Hepatocyte (in vitro differentiated cells): Measurements from ENCODE around the gene SLC39A11.

ENCODE experiments used
- EZH2 ChIP-seq: fragments of 200-600 bp; sonication (generic); IDR thresholded peaks from 2 replicates; pipeline ENCODE4 v1.6.1; 2016; ENCODE audit warnings: antibody characterized with exemption, mild to moderate bottlenecking, borderline replicate concordance
- EZH2phosphoT487 ChIP-seq: fragments of 200-600 bp; sonication (generic); IDR thresholded peaks from one replicate; pipeline ENCODE4 v1.6.1; 2018; ENCODE audit warnings: antibody characterized with exemption, mild to moderate bottlenecking, low read depth, moderate library complexity; ENCODE audit not compliant: unreplicated experiment, severe bottlenecking
- TF ChIP-seq, protein P1 (sequence below): fragments of 200-600 bp; sonication (generic); IDR thresholded peaks from 2 replicates; pipeline ENCODE4 v1.5.1; 2016; ENCODE audit warnings: antibody characterized with exemption, mild to moderate bottlenecking; ENCODE audit not compliant: poor library complexity

DNA sequence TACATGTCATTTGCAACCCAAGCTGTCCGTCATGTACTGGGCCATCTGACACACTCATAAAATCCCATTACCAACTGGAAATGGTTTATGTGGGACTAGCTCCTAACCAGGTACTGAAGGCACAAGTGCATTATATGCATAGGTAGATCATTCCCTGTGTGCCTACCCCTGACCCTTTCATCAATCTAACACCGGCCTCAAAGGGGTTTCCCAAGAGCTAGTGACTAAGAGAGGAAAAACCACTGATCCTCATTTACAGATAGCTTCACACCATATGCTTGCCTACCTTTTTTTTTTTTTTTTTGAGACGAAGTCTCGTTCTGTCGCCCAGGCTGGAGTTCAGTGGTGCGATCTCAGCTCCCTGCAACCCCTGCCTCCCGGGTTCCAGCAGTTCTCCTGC, 449.8 kb downstream of the SLC39A11 start:
- TF ChIP-seq, protein P1, sequence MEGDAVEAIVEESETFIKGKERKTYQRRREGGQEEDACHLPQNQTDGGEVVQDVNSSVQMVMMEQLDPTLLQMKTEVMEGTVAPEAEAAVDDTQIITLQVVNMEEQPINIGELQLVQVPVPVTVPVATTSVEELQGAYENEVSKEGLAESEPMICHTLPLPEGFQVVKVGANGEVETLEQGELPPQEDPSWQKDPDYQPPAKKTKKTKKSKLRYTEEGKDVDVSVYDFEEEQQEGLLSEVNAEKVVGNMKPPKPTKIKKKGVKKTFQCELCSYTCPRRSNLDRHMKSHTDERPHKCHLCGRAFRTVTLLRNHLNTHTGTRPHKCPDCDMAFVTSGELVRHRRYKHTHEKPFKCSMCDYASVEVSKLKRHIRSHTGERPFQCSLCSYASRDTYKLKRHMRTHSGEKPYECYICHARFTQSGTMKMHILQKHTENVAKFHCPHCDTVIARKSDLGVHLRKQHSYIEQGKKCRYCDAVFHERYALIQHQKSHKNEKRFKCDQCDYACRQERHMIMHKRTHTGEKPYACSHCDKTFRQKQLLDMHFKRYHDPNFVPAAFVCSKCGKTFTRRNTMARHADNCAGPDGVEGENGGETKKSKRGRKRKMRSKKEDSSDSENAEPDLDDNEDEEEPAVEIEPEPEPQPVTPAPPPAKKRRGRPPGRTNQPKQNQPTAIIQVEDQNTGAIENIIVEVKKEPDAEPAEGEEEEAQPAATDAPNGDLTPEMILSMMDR: no peak
- TF ChIP-seq EZH2 (no peak), EZH2phosphoT487 (no peak)
